HG02884 (cell line): Measurements from ENCODE around the gene NUDT14.

Experiments
- ATAC-seq: cut with Tn5 transposase; IDR thresholded peaks from one replicate; pipeline ENCODE4 v1.9.1; 2021; ENCODE audit warnings: mild to moderate bottlenecking, moderate library complexity; ENCODE audit not compliant: unreplicated experiment

The NUDT14 gene

DNA sequence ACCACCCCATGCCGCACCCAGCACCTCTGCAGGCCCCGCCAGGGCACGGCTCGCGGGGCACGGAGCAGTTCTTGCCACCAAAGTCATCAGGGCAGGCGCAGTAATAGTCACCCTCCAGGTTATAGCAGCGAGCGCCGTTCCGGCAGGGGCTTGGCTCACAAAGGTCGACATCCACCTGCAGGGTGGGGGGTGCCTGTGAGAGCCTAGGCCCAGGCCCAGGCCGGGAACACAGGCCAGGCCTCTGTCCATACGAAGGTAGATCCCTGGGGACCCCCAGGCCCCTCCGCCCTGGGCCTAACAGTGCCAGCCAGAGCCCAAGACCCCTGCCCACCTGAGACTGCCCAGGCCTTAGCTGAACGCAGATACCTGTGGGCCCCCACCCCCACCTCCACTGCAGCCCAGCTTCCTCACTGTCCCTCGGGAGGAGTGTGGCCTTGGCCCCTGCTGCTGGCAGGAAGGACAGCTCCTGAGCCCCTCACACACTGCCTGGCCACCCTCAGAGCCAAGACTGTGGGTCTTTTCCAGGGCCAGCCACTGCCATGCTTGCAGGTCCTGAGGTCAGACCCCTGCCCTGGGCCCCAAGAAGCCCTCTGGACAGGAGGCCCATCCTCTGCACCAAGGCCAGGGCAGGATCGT is 31.8 kb downstream of the NUDT14 start:
- no peak for ATAC-seq

DNA sequence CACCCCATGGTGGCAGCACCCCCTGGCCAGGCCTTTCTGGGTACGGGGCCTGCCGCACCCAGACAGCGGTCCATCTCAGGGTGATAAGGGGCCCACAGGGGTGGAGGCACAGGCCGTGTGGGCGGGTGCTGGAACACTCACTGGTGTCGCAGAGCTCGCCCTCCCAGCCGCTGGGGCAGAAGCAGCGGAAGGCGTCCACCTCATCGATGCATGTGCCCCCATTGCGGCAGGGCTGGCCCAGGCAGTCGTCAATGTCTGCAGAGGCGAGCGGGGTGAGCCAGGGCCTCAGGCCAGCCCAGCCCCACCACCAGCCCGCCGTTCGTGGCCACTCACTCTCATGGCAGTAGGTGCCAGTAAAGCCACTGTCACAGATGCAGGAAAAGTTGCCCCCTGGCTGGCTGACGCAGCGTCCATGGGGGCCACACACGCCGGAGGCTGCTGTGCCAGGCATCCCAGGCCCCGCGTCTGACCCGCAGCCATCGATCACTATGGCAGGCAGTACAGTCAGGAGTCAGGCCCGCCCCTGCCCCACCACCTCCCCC is 32.4 kb downstream of the NUDT14 start:
- ATAC-seq: no peak

DNA sequence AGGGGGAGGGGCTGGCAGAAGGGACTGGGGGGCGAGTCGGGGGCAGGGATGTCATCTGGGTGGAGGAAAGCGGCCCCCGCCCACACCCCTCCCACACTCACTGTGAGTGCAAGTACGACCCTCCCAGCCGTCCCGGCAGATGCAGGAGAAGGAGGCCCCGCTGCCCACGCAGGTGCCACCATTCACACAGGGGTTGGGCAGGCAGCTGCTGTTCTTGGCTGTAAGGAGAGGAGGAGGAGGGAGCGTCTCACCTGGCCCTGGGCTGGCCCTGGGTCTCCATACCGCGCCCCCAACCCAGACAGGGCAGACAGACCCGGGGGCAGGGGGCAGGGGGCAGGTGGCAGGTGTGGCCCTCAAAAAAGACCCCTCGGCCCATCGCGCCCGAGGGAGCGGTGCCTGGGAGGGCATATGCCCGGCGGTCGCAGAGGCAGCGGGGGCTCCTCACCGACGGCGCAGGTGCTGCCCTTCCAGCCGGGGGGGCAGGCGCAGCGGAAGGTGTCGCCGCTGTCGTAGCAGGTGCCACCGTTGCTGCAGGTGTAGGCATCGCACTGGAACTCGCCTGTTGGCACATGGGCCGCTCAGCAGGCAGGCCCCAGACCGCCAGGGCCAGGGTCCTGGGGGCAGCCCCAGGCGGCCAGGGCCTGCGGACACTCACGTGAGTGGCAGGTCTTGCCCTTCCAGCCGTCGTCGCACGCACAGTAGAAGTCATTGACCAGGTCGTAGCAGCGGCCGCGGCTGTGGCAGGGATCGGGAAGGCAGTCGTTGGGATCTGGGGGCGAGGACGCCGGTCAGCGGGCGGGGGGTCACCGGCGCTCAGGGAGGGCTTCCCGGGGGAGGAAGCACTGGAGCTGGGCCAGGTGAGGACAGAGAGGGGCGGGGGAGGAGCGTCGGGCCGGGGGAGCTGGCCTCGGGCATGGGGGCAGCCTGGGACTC is 33.2 kb downstream of the NUDT14 start:
- ATAC-seq: no peak

DNA sequence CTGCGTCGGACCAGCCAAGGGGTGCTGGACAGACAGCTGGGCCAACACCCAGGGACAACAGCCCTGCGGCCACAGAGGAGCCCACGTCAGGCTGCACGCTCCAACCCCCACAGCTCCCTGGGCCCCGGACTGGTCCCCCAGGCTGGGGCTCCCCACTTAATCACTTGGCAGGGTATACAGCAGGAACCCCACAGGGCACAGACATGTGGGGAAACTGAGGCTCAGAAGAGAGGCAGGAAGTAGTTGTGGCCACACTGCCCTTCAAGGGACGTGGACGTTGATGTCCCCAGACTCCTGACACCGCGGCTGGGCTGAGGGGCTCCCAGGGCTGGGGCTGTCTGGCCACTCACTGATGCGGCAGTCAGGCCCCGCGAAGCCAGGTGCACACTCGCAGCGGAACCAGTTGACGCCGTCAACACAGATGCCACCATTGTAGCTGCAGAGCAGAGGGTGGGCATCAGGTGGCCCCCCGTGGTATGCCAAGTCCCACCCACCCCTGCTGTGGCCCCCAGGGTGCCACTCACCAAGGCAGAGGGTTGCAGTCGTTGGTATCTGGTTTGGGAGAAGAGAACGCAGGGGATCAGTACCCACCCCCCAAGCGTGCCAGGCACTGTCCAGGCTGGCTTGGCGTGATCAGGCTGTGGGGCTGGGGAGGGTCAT is 34.0 kb downstream of the NUDT14 start:
- no peak for ATAC-seq

DNA sequence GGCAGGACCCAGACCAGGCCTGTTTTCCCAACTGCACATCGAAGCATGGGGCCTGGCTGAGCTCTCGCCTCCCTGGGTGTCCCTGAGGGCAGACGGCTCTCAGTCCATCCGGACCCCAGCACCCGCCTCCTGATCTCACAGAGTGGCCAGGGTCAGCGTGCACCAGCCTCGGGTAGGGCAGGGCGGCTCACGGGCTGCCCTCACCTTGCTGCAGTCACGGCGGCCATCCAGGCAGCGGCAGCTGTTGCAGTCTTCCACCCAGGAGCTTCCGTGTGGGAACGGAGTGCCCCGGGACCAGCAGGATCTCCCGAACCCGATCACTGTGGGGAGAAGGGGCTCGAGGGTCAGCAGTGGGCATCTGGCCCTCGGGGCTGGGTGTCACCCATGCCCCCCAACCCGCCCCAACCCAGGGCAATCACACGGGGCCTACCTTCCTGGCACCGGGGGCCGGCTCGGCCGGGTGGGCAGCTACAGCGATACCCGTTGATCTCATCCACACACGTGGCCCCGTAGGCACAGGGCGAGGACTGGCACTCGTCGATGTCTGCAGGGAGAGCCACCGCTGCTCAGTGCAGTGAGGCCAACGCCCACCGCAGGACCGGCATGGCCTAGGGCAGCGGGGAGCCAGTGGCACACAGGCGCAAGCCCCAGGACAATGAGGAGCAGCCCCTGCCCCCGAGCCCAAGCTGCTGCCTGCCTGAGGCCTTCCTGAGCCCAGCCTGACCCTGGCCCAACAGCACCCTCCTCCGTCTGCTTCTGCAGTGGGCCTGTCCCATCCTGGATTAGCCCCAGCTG is 34.7 kb downstream of the NUDT14 start:
- no peak for ATAC-seq

DNA sequence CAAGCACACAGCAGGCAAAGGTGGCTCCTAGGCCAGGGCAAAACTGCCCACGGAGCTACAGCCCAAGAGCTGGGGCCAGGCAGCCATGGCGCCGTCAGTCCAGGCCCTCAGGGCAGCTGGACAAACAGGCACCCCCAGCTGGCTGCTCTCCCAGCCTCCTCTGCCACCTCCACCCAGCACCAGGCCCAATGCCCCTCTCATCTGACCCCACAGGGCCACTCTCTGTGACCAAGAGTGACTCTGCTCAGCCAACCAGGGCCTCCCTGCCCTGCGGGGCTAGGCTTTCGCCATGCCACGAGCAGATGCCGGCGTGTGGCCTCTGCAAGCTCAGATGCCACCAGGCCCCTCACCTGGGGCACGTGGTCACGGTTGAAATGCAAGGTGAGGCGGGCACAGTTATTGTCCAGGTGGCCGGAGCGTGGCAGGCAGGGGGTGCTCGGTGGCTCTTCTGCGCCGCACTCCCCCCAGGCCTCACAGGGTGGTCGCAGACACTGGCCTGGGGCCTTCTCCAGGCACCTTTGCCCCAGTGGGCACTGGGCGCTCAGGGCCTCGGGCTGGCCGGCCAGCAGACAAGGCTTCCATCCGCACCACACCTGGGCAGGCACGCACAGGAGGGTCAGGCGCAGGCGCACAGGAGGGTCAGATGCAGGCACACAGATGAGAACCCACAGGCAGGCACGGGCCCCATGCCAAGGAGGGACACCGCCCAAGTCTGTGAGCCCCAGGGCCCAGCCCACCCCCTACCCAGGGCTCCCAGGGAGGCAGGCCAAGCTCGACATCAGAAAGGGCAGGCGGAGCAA is 35.5 kb downstream of the NUDT14 start:
- ATAC-seq: no peak

DNA sequence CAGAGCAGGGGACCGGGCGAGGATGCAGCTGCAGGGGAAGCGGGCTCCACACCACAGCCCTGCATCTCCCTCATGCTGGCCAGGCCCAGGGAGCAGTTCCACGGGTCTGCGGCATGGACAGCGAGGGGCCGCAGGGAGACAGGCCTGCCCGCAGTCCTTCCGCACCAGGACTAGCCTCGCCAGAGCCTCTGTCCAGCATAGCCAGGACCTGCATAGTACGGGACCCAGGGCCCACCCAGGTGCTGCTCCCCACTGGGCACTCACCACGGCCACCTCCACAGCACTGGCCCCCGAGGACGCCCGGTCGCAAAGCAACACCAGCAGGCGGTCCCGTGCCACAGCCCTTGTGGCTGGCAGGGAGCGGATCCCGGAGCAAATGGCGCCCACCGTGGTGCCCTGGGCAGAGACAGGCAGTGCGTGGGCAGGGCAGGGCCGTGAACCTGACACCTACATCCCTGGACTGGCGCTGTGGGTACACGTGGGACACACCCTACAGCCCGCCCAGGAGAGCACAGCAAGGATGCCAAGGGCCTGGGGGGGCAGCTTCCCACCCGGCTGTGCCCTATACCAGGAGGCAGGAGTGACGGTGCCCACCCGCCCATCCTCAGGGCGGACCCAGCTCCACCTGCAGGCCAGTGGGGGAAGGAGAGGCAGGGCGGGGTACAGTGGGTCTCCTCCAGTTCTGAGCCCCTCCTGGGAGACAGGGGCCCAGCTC is 36.3 kb downstream of the NUDT14 start:
- ATAC-seq: no peak

DNA sequence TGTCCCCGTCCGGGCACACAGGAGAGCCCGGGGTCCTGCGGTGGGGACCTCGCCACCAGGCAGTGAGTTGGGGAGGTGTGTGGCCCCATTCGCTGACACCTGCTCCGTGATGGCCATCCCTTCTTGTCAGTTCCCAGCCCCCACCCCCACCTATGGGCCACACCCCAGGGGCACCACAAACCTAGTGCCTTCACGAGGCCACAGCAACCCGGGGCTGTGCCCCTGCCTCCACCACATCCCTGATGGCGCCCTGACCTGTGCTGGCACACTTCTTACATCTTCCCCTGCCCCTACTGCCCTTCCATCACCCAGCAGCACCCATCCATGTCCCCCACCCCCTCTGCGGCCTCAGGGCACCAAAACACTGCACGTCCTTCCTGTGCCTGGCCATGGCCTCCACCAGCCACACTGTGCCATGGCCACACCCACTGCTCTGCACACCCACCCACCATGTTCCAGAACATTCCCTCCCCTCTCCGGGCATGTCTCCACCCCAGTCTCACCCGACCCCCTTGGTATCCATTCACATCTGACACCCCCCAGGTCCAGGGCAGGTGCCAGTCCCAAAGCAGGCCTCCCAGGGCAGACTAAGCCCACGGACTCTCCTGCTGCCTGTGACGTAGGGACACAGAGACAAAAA is 37.0 kb downstream of the NUDT14 start:
- no peak for ATAC-seq

DNA sequence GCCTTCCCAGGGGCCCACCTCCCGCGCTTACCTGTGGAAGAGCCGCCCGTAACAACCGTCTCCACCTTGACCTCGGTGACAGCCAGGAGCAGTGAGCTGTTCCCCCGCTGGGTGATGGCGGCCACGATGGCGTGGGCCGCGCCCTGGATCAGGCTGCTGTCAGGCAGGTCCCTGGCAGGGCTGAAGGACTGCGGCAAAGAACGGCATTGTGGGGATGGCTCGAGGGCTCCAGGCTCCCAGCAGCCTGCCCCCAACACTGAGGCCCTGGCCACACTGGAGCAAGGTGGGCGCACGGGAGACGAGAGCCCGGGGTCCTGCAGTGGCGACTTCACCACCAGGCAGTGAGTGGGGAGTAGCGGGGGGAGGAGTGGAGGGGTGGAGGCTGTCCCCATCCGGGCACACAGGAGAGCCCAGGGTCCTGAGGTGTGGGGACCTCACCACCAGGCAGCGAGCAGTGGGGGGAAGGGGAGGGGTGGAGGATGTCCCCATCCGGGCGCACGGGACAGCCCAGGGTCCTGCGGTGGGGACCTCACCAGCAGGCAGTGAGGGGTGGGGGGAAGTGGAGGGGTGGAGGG is 37.6 kb downstream of the NUDT14 start:
- ATAC-seq: no peak

DNA sequence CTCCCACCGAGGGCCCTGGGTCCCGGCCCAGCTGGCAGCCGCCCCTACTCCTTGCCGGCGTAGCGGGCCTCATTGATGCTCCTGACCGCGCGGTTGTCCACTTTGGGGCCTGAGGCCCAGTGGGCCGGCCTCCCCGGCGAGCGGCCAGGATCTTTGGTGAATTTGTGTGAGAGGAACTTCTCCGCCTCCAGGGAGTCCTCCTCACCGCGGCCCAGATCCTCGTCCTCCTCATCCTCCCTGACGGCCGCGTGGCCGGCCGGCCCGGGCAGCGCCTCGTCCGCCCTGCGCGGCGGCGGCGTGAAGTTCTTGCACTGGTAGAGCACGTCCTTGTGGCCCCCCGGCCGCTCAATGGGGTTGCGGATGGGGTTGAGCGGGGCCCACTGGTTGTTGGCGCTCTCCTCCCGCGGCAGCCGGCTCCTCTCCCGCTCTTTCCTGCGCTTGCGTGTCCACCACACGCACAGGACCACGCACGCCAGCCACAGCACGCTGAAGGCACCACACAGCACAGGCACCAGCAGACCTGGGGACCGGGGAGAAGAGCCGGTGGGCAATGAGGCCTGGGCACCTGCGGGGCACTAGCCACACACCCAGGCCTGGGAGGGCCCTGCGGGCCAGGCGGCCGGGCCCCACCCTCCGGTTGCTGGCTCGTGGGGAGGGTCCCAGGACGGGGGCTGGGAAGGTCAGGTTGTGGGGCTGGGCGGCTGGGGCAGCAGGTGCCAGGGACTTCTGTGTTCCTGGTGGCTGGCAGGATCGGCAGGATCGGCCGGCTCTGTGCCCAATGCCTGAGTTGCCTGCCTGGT is 38.3 kb downstream of the NUDT14 start:
- no peak for ATAC-seq

DNA sequence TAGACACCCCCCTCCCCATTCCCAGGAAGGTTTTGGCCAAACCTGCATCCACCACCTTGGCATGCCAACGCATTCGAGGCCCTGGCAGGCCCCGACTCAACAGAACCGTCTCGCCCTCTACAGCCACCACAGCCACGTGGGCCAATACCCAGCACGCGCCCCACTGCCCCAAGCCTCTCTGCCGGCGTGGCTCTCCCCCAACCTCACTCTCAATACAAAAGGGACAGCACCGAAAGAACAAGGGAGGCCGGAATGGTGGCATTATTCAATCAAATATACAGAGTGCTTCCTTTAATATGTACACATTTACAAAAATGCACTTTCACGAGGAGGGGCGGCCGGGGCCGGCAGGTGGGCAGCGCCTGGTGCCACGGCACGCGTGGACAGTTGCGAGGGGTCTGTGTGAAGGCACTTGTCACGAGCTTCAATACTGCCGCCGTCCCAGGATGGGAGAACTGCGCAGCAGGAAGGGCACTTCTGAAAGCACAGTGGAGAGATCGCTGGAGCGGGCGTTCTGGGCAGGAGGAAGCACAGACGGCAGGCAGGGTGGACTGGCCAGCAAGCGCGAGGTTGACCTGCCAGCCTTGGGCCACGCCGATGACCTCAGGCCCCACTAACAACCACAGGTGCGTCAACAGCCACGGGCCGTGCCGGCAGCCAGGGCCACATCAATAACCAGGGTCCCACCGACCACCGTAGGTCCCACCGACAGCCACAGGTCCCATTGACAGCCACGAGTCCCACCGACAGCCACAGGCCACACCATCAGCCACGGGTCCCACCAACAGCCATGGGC is 39.4 kb downstream of the NUDT14 start:
- no peak for ATAC-seq

DNA sequence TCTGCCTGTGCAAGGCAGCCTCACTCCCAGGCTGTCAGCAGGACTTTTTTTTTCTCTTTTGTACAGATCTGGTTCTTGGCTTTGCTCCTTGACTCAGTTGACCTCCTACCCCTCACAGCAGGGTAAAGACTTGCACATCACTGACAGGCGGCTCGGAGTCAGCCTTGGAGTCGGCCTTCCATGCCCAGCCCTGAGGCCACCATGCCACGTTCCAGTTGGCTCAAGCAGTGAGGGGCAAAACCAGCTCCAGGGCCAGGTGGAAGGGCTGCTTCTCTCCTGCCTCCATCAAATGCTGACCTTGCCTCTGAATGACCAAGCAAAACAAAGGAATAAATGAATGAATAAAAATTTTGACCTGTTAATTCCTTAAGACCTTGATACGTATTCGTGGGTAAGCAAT is 40.1 kb downstream of the NUDT14 start:
- no peak for ATAC-seq

DNA sequence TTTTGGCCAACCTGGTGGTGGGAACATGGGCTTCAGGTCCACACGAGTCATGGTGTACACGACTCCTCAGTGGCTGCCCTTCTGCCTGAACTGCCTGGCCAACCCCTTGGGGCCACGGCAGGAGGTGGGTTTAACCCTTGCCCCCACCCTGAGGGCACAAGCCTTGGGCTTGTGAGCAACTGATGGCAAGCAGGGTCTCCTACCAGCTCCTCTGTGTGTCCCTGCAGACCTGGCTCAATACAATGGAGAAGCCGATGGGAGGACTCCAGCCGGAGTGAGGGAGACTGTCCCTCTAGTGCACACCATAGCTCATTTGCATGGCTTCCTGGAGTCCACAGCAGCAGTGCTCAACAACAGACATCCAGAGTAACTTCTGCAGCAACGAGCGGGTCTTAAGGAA is 40.5 kb downstream of the NUDT14 start:
- ATAC-seq: no peak

DNA sequence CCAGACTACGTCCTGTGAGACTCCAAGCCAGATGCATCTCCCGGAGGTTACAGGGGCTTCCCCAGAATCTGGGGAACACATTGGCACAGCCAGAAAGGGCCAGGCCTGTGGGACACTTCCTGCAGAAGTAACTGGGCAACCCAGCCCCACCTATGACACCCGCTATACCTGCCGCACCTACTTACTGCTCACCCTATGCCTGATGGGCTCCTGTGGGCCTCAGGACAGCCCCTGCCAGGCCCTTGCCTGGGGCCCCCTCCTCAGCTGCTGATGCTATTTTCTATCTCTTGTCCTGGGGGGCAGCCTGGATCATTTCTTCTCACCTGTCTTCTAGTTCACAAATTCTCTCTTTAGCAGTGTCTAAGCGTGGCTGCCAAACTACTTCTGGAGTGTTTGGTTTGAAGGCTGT is 41.3 kb downstream of the NUDT14 start:
- ATAC-seq: no peak

DNA sequence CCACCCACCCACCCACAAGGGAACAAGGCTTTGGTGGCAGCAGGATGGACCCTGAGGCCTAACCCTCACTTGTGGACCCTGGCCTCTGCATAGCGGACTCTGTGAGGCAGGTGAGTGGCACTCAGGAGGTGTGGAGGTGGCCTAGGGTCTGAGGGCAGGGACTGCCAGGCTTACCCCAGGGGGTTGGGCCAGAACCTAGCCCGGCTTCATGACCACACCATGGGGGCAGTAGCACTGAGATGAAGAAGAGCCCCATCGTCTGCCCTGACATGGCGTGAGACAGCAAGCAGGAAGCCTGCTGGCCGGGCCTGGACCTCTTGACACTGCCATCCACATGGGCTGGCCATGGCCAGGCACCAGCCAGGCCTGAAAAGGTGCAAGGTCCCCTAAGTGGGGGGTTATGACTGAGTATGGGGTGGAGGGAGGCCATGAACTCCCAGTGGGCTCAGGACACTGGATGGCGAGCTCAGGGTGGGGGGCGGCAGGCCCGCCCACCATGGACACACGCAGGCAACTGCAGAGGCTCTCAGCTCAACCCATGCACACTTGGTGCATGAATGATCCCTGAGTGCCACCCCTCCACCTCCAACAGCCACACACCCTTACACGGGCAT is 41.8 kb downstream of the NUDT14 start:
- ATAC-seq: no peak

DNA sequence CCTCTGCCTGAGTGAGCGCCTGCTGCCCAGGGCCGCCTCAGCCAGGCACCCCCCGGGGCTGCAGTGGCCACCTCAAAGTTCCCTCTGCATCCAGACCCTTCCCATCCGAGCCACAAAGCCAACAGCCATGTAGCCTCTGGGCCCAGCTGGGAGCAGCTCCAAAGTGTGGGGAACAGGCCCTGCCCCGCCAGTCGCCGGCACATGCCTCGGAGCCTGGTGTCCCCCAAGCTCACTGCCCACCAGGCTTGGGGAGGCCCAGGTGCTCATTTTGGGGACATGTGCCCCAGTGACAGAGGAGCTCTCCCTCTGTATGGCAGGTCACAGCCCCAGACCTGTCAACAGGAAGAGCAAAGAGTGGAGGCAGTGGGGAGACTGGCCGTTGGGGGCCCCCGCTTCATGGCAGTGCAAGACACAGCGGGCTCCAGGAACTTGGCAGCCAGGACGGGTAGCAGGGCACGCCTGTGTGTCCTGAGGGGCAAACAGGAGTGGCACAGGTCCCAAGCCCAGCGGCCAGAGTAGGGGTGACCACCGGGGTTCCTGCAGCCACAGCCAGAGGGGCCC is 42.5 kb downstream of the NUDT14 start:
- ATAC-seq: no peak
